ENCODE data around the gene HOOK2. TPM values are rescaled to one million over a fixed set of nuclear protein-coding genes. Genes with fewer than 3 reads are reported as not detected.

HOOK2 gene
- total and polyA plus RNA-seq, 9 of the 15 experiments (the other 6 are each of a cell fraction or from before 2014, with no cell fraction given), result 1.3 to 17.2 (median 9.9) TPM

- H3K9me1 ChIP-seq (ENCODE audit: control insufficient read depth, insufficient read depth, low read length), result no peaks in the 10 kb centered on the region
- H3K9me3 ChIP-seq (replicated peaks; ENCODE audit: control insufficient read depth, insufficient read depth, low read depth, low read length), result no peaks in the 10 kb centered on the region
- no peak overlapping the region for H3K27ac ChIP-seq (ENCODE audit: extremely low read depth, low read depth, low read length)
- in situ Hi-C loops (cut with MboI) (no loop called here), intact Hi-C loops (cut with micrococcal nuclease) (no loop called here)
- no peaks in the 10 kb centered on the region for H3K36me3 ChIP-seq (ENCODE audit: control insufficient read depth, insufficient read depth, low read length)
- H3K4me1 ChIP-seq (replicated peaks in 1 of 2; ENCODE audit: control insufficient read depth in 2 of 2, insufficient read depth in 2 of 2, low read length in 2 of 2), result peaks cover 7 to 46% of the 10 kb centered on the region in 2 experiments; a peak in 4 of 5 replicates
- no peak overlapping the region for H3K4me3 ChIP-seq
- H4K20me1 ChIP-seq (replicated peaks; ENCODE audit: control insufficient read depth, insufficient read depth, low read length), result no peaks in the 10 kb centered on the region
- H3K79me2 ChIP-seq (ENCODE audit: control insufficient read depth, insufficient read depth, low read length), result peaks cover 6% of the 10 kb centered on the region; the same call in 1 of the 3 replicates
- WGBS (ENCODE audit: insufficient coverage, low coverage, missing lambda C conversion rate), result 79% methylated on average over 2 of the region's 2 CpGs
- CTCF ChIA-PET (ENCODE audit: low intra/inter-chr PET ratio), result interaction anchor here (0.6 kb wide), 1 partner anchor 163 kb away, joined by 5 read pairs; the partner anchor contains the start of gene ZNF490
- TF ChIP-seq REST (IDR thresholded peaks at IDR 0.05; ENCODE audit: borderline replicate concordance), result 0 out of 2 replicates have a peak, but pooled peaks have one; percentile 9
- TF ChIP-seq REST (CRISPR knock-in tag; IDR thresholded peaks at IDR 0.05; ENCODE audit: low read depth), result no peak
- TF ChIP-seq ATF3 (IDR thresholded peaks at IDR 0.05), result peak; percentile 65
- TF ChIP-seq ATF3 (CRISPR knock-in tag; conservative IDR thresholded peaks at IDR 0.05), result no peak
- no peak for TF ChIP-seq ERF (CRISPR knock-in tag; IDR thresholded peaks at IDR 0.05)
- TF ChIP-seq CTCF (IDR thresholded peaks at IDR 0.05 in 2 of 3, conservative IDR thresholded peaks at IDR 0.05 in 1 of 3; ENCODE audit: insufficient read depth in 2 of 3, low read depth in 1 of 3, low read length in 3 of 3), result peak; percentile 18 to 43 (median 25); a peak in 2 of 6 replicates
- POLR2A ChIA-PET, result interaction anchor here (0.7 to 1.9 kb wide), 3 partner anchors 19 to 37 kb away, joined by 3 to 11 read pairs (median 5); partner anchors contain the start of genes GET3 and JUNB
- no peak overlapping the region for H2AFZ ChIP-seq (ENCODE audit: low read depth, low read length)
- H3K4me2 ChIP-seq (ENCODE audit: insufficient read depth, low read length), result no peak overlapping the region
- H3K27me3 ChIP-seq (ENCODE audit: control insufficient read depth in 2 of 2, insufficient read depth in 2 of 2, low read length in 2 of 2), result no peaks in the 10 kb centered on the region
- FAIRE-seq, result peak; percentile 19
- ATAC-seq, result no peak
- BruUV-seq (replicated peaks), result no TSS peak
- no peak for DNase-seq (ENCODE audit: extremely low read depth in 1 of 4, low spot score in 3 of 4)
- H3K9ac ChIP-seq (ENCODE audit: insufficient read depth in 1 of 2, low read depth in 2 of 2, low read length in 2 of 2), result peak overlapping the region in 1 of 2 experiments; percentile 15; a peak in 1 of 4 replicates
Measured at GRCh38 chr19:12773571-12773970, 1.8 kb downstream of the HOOK2 start.
